Esophagus squamous epithelium (tissue), 4 donors: Measurements from ENCODE around the gene ACTL6B.

Experiments used
- CTCF ChIP-seq, 6 experiments: fragments of 450-650 bp in 4 of 6; fragments of 200-600 bp in 2 of 6; sonication (generic) in 2 of 6; IDR thresholded peaks; one replicate each; pipeline ENCODE4 v1.5.1; 2016 to 2019; ENCODE audit warnings: antibody characterized with exemption in 6 of 6, mild to moderate bottlenecking in 4 of 6, moderate library complexity in 4 of 6
- POLR2A ChIP-seq, 4 donors: fragments of 450-650 bp; IDR thresholded peaks; one replicate each; pipeline ENCODE4 v1.6.1; 2017; ENCODE audit warnings: antibody characterized with exemption in 4 of 4, mild to moderate bottlenecking in 4 of 4, moderate library complexity in 3 of 4

GRCh38 chr7:100685631-100686145 is 29.4 kb upstream of the ACTL6B start:
- TF ChIP-seq CTCF (IDR thresholded peaks at IDR 0.05) (no peak), POLR2A (IDR thresholded peaks at IDR 0.05) (no peak)
